Endothelial cell of hepatic sinusoid (primary cell): ENCODE measurements around the gene SLX4IP.

Source experiments
- in situ Hi-C: cut with HindIII; loops from 2 replicates; pipeline ENCODE4 v1.10.0; 2017; ENCODE audit warnings: low sequenced_read_pairs

Gene SLX4IP

DNA sequence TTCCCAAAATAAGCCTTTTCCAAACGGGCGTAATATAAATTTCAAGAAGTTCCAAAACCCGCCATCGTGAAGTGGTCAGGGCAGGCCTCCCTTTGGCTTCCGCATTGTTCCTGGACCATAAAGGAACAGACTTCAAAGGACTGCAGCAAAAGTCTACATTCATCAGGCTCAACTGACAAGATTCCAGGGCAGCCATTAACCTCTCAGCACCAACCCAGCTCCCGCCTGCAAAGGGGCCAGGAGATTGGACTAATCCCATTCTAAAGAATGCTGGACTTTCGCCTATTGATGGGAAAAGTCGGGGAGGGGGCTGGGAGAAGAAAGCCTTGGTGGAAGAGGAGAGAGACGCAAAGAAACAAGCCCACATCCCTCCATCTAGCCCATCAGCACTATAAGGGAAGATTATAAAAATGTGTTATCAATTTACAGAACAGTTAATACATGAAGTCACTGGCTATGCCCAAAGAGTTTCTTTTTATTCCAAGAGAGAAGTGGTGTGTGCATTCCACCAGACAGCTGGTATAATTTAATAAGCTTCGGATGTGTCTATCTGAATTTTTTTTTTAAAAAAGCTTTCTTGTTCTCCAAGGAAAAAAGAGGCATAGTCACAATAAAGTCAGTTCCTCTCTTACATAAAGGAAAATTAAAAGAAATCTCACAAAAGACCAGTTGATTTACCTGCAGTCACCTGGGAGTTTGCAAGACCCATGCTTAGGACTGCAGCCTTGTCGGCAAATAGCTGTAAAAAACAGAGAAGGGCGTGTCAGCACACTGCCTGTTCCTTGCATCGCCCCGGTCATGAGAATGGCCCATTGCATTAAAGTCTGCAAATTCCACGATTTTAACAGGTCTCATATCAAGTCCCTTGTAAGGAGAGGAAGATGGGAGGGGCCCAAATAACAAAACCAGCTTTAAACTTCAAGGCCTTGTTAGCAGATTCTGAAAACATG lies 220.9 kb downstream of the SLX4IP start:
- in situ Hi-C loops = loop anchor here (5.0 kb wide), 3 partner anchors 64 to 189 kb away; no protein-coding TSS in a partner anchor

DNA sequence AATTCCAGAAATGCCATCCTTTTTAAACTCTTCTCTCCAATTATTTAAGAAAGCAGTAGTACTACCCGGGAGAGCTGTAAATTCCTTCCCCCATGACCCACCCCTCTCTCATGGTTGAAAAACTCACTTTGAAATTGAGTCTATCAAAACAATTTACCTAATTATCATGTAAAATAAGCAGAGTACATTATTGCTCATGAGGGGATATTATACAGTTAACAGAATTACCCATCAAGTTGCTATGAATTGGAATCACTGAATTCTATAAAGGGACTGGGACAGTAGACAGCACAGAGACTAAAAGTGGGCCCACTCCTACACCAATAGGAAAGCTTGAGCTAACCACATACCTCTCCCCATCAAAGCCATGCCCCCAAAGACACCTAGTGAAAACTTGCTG lies 222.3 kb downstream of the SLX4IP start:
- in situ Hi-C loops = loop anchor here (5.0 kb wide), 3 partner anchors 65 to 190 kb away; no protein-coding TSS in a partner anchor

DNA sequence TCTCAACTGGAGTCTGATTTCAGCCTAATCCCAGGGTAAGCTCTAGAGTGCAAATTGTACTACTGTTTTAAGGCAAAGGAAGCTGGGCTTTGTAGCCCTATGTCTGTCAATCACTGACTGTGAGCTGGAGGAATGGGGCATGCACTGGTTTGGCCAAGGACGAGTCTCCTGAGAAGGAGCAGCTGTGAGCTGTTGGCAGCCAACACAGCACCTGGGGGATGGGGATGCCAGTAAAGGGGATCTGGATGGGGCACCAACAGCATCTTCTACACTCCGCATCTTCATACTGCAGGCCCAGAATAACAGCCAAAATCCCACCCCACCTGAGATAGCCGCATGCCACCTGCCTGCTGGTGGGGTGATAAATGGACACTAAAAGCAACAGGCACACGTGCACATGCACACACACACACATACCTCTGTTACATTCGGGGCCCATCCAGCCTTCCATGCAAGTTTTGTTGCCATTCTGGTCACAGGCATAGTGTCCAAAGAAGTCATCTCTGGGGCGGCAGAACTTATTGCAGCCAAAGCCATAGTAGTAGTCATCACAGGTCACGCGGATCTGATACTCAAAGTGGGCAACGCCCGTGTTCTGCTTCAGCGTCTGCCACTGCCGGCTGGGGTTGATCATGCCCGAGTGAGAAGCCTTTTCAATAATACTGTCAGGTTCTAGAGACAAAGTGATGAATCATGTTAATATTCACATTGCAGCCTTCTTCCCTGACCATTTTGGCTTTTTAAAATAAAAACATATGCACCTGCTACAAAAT lies 223.1 kb downstream of the SLX4IP start:
- in situ Hi-C loops = loop anchor here (5.0 kb wide), 3 partner anchors 66 to 191 kb away; no protein-coding TSS in a partner anchor

DNA sequence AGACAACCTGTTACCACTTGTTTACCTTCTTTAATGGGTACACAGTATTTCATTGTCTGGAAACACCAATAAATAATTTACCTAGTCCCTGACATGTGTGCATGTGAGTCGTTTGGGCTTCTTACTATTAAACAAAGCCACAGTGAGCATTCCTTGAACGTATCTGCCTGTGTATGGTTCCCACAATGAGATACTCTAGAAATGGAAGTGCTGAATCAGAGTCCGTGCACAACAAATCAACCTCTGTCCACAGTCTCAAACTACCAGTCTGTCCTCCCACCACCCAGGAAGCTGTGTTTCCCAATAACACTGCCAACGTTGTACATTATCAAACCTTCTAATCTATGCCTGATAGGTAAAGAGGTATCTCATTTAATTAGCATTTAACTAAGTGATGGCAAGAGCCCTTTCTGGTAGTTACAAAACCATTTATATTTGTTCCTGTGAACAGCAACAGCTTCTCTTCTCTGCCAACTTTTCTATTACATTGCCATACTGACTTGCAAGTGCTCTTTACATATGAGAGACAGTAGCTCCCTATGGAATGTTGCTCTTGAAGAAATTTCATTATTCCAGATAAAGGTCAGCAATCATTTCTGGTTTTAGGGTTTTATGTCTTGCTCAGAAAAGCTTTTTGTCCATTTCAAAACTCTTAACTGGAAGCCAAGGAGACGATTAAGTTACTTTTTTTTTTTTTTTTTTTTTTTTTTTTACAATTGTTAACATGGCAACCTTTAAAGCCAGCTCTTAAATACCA lies 223.9 kb downstream of the SLX4IP start:
- in situ Hi-C loops = loop anchor here (5.0 kb wide), 3 partner anchors 67 to 192 kb away; no protein-coding TSS in a partner anchor

DNA sequence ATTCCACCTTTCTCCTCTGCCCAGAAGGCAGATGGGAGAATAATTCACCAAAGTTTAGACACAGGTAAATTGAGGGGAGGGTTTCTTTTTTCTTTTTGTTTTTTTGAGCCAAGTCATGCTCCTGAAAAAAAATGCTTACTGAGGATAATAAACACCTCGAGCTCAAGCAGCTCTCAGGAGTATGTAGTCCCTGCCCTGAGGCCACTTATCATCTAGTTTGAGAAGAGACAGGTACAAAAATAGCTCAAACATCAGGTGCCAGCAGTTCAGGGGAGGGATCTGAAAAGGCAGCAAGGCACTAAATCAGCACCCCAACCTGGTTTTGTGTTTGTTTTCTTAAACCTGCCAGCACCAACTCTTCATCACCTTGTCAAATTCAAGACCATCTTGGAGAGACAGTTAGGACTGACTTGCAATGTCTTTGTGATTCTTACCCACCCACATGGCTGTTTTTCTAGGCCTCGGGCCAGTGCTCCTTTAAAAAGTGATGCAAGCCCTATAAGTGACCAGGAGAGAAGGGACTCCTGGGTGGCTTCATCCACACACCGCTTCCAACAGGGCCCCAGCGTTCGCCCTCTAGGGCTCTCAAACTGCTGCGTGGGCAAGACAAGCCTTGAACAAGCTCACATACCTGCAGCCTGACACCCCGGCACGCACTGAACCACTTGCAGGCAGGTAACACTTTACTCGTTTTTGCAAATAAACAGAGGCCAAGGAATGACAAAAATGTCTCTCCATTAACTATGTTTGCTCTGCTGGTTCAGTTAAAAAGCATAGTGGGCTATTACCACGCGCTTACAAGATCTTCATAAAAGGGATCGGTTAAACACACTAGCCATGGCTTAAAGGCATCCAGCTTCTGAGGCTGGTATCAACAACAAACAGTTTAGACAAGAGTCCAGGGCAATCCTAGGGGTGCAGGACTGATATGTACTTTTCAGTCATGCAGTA lies 224.8 kb downstream of the SLX4IP start:
- in situ Hi-C loops = loop anchor here (5.0 kb wide), 3 partner anchors 68 to 193 kb away; no protein-coding TSS in a partner anchor

DNA sequence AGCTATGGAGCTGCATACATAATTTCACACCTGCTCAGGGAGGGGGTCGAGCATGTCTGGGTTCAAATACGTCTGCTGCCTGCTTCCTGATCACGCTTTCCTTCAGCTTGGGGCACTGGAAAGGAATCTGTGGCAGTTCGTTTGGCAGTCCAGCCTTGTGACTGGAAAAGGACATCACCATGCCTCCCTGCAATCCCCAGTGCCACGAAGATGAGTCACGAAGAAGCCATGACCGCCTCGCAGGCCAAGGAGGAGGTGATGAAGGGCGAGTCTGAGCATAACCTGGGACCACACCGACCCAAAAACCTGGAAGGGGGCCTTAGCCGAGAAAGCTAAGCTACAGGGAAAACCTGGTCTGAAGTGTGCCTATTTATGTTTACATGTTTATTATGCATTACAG lies 225.6 kb downstream of the SLX4IP start:
- in situ Hi-C loops = no loop called here

DNA sequence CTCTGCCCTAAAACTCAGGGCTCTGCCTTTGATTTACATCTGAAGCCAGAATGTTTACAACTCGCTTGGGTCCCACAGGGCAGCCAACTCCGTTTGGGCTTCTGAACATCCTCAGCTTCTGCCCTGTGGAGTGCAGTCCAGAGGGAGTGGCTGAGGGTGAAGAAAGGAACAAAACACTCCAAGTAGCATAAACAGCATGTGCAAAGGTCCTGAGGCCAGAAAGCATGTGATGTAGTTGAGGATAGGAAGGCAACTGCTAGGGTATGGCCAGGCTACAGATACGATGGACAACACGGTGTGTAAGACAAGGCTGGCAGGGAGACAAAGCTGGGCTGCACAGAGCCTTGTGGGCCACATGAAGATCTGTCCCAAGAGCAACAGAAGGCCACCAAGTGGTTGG lies 226.2 kb downstream of the SLX4IP start:
- in situ Hi-C loops = no loop called here

DNA sequence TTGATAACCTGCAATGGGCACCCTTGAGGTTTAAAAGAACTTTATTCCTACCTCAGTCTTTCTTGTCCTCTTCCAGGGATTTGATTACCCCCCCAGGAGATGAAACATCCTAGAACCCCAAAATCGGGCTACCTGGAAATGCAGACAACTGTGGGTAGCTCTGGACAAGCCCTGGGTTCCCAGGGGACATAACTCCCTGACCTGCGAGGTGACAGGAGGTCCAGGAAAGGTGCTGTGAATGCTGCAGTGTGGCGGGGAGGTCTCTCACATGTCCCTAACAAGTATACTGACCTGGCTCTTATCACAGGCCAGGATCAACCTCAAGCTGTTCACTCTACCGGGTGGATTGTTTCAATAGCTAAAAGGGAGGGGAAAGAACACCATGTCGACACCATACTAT lies 227.0 kb downstream of the SLX4IP start:
- in situ Hi-C loops = no loop called here

DNA sequence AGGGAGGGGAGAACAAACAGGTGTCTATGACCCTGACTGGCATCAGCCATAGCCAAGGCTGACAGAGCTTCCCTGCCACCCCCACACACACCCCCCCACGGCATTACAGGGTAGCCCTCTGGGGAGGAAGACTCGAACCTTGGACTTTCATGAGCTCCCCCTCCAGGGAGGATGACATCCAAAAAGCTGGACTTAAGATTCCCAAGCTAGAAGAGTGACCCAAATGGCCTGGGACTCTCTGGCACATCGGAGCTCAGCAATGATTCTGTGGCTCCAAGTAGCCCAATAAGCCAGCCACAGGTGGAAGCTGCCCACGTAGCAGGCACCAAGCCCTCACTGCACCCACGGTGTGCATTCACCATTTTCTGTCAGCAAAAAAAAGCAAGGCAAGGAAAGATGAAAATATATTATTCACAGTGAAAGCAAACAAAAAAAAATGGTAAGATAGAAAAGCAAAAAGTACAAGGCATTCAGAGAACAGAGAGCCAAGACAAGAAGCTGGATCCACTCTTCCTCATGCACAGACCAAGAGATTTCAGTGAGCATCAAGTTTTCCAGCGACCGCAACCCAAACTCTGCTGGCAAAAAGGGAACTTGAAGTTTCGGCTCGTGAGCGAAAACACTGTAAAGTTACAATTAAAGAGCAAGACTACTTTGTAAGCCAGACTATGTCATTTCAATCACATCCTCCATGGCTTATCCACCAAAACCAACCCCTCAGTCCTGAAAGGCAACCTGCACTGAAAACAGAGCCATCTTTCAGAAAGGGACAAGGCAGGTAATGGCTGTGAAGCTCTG lies 227.8 kb downstream of the SLX4IP start:
- in situ Hi-C loops = no loop called here

DNA sequence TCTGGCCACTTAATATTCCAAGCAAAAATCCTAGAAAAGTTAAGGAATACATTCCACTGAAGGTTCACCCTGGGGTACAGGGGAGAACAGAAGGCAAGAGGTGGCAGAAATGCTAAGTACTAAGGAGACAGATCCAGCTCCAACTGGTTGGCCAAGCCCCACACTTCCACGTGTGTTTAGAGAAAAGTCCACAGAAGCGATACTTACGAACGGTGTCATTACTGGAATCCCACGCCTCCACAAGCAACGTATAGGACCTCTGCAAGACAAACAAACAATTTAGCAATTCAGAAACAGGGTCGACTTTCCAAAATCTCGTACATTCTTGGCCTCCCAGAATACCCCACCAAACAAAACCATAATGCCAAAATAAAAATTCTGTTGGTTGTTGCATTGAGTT lies 228.7 kb downstream of the SLX4IP start:
- in situ Hi-C loops = no loop called here

DNA sequence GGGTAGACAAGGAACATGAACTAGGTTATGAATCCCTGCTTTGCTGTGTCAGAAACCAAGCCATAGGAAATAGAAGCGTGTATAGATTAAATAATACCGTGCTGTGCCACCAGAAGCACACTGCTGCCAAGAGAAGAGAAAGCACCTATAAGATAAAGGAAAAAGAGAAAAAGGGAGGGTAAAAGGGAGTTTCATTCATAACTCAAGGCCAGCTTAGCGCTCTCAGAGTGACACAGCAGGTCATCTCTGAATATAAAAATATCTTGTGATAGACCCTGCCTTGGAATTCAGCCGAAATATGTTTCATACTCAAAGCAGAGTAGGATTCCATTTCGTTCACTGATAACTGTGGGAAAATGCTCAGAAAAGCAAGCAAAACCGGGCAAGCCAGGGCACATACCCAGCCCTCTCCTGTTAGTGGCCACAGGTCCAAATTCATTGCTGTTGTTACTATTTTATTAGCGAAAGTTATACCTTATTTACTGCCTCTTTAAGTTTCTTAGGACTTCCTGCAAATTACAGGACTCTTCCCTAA lies 230.0 kb downstream of the SLX4IP start:
- in situ Hi-C loops = no loop called here

DNA sequence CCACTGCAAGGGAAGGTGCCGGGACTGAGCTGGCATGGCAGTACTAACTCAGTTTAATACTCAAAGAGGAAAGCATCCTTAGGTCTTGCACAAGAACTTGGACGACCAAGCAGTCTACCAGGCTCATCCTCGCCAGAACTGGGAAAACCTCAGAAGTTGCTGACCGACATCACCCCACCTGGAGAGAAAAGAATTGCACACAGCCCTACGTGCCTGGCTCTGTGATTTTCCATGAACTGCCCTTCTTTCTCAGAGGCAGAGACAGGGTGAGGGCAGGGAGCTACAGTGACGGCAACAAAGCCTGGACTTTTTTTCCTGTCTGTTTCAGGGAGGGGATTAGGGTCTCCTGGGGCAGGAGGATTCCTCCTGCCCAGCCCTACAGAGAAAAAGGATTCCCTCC lies 230.7 kb downstream of the SLX4IP start:
- in situ Hi-C loops = no loop called here

DNA sequence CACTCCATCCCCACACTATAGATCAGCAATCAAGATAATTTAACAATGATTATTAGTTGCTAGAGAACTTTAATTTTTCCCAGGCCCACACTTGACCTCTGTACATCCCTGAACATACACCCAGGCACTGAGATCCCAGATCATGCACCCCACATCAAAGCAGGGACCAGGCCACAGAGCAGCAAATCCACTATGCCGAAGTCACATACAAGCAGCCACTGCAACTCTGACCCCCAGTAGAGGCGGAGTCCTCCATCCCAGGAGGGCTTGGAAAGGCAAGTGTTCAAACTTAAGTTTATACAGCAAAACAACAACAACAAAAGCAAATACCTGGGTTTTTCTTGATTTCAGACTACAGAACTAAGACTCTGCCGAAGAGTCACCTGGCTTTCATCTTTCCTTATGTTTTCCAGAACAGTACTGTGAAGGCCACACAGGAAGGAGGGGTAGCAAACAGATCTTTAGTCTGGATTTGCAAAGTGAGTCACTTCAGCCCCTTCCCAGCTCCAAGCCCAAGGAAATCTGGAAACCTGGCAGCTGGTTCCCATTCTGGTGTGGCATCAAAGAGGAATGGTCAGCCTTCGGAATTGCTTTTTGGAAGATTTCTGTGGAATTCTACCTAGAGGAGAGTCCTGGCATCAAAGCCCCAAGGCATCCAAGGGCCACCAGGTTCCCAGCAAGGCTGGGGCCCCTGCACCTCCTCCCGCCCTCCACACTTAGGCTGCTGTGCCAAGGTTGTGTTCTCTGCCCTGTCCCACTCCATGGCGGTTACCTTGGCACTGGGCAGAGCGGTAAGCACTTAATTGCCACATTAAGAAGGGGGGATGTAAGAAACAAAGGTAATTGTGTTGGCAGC lies 231.3 kb downstream of the SLX4IP start:
- in situ Hi-C loops = no loop called here

DNA sequence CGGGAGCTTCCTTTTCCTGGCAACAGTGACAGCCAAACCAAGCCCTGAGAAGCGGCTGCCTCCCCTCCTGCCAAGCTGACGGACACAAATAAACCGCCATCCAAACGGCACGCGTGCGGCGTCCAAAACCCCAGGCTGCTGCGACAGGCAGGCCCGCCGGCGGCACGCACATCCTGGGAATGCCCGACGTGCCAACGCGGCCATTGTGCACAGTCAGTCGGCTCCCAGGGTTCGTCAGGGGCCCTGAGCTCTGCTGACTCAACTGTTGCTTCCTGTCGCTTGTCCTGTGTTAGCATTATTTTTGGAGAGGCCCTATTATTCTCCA lies 231.9 kb downstream of the SLX4IP start:
- in situ Hi-C loops = no loop called here

DNA sequence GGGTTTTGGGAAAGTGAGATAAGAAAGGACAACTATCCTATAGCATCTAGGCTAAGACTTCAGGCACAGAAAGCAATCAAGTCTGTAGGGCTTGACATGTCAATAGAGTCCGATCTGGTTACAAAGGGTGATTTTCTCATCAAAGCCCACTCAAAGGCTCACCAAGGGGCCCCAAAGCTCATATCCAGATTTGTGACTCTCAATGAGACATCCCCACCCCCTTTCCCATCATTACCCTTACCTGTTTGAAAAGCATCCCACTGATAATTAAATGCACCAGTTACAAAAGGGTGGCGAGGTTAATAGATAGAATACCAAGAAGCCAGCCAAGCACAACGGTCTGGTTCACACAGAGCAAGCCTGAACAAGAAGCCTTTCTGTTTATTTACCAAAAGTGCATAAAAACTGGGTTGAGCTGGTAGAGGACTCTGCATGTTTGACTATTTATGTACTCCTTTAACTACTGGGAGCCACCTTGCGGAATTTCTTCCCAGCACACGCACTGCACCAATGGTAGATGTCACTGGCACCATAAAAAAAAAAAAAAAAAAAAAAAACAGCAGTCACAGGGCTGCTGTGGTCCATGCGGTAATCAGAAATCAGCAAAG lies 232.6 kb downstream of the SLX4IP start:
- in situ Hi-C loops = no loop called here

DNA sequence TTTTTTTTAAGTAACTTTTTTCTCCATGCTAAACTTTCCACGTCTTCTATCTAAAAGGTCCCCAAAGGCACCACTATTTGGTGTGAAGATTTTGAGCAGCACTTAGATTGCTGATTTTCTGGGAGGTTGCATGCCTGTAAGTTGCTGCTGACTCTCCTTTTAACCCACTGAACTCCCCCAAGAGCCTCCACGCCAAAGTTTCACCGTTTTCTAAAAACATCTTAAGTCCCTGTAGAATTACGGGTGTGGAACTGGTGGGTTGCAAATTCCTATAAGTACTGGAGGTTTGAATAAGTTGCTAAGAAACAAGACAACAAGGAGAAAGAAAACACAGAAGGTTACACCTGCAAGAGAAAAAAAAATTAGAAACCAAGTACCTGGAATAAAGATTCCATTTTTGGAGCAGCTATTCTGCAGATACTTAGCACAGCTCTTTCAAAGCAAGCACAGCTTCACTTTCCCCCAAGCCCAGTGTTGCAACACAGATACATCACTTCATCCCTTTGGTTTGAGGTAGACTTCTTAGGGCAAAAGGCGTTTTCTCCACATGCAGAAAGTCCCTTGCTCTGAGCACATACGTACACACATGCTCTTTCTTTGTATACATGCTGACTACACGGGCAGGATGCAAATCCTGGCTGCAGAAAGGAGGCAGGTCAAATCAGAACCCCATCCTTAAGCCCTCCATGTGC lies 233.7 kb downstream of the SLX4IP start:
- in situ Hi-C loops = no loop called here
